ACC112 (cell line): Measurements from ENCODE around the gene PIK3R1.
A peak's percentile ranks its signal among the peaks of the same experiment; 100 is the strongest.

ENCODE experiments used
- H2AFZ ChIP-seq: fragments of 200-600 bp; sonication (generic); one replicate; pipeline ENCODE4 v1.6.0; 2017; ENCODE audit warnings: antibody characterized with exemption, low read length; ENCODE audit not compliant: unreplicated experiment
- H3K27ac ChIP-seq: fragments of 200-600 bp; sonication (generic); 2 replicates; pipeline ENCODE4 v1.5.1; 2014; ENCODE audit warnings: low read depth, mild to moderate bottlenecking, antibody characterized with exemption, low read length, moderate library complexity
- H3K27me3 ChIP-seq: fragments of 200-600 bp; sonication (generic); 2 replicates; pipeline ENCODE4 v1.6.1; 2014; ENCODE audit warnings: mild to moderate bottlenecking, antibody characterized with exemption, low read length, moderate library complexity, mixed read lengths; ENCODE audit not compliant: insufficient read depth
- H3K36me3 ChIP-seq: fragments of 200-600 bp; sonication (generic); 2 replicates; pipeline ENCODE4 v1.6.1; 2016; ENCODE audit warnings: mild to moderate bottlenecking, antibody characterized with exemption, low read length, moderate library complexity, mixed read lengths; ENCODE audit not compliant: insufficient read depth
- H3K4me1 ChIP-seq: fragments of 200-600 bp; sonication (generic); one replicate; pipeline ENCODE4 v1.6.1; 2016; ENCODE audit warnings: low read length, mixed read lengths; ENCODE audit not compliant: insufficient read depth, unreplicated experiment, control insufficient read depth
- H3K4me3 ChIP-seq: fragments of 200-600 bp; sonication (generic); 2 replicates; pipeline ENCODE4 v1.5.1; 2014; ENCODE audit warnings: mild to moderate bottlenecking, low read depth, low read length
- H3K79me2 ChIP-seq: fragments of 200-600 bp; sonication (generic); one replicate; pipeline ENCODE4 v1.6.0; 2016; ENCODE audit warnings: low read length; ENCODE audit not compliant: control insufficient read depth, unreplicated experiment, insufficient read depth

PIK3R1 gene

DNA sequence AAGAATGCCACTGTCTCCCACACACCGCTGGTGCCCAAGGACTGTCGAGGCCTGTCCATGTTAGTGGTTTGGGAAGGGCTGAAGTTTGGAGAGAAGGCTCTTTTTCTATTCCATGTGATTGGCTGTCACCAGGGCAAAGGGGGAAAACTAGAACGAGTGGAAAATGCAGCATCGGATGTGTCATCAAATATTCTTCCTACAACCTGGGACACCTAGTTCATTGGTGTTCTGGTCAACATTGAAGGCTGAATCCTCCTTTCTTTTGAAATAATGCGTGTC is 53.2 kb downstream of the PIK3R1 start:
- Histone ChIP-seq H2AFZ (no peak overlapping the region), H3K4me3 (peak overlapping the region; percentile 53), H3K36me3 (no peaks in the 10 kb centered on the region), H3K4me1 (peaks cover 52% of the 10 kb centered on the region), H3K79me2 (peaks cover 56% of the 10 kb centered on the region), H3K27me3 (no peaks in the 10 kb centered on the region), H3K27ac (0 out of 2 replicates have a peak overlapping the region, but pooled peaks have one; percentile 1)

DNA sequence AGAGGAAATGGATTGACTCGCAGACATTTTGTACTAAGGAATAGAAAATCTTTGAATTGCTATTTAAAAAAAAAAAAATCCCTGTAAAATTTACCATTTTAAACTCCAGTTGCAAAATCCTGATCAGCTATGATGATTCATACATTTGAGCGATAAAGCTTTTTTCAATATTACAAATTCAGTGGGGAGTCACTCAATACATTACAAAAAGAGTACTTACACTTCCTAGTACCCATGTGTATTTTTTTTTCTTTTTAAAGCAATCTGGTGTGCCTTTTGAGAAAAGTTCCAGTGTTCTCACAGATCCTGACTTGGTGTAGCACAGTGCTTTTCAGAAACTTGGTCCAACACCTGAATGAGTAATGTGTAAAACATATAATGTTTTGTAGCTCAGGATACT is 54.3 kb downstream of the PIK3R1 start:
- no peak overlapping the region for H3K4me3 ChIP-seq
- peaks cover 51% of the 10 kb centered on the region for H3K79me2 ChIP-seq
- no peak overlapping the region for H3K27ac ChIP-seq
- peaks cover 7% of the 10 kb centered on the region for H3K36me3 ChIP-seq
- H3K27me3 ChIP-seq = no peaks in the 10 kb centered on the region
- H3K4me1 ChIP-seq = peaks cover 49% of the 10 kb centered on the region
- H2AFZ ChIP-seq = no peak overlapping the region

DNA sequence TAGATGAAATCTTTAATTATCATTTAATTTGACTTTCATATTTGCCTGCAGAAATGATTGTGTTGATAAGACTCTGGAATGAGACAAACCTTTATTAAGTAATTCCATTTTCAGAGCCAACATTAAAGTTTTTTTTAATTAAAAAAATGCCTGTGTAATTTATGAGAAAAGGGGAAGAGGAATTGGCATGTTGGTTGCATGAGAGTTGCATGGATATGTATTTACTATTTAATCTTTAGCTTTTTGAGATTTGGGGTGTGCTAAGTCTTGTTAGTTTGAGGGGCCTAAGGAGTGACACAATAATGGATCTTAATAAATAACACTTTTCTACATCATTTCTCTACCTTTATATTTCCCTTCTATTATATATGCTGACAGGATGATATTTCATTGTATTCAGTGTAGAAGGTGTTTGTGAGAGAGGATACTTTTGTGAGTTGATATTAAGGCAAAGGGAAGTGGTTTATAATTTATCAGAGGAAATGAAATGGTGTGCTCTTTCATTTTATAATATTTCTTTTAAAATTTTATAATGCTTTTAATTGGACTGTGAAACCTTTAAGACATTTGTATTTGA is 54.9 kb downstream of the PIK3R1 start:
- H2AFZ ChIP-seq = no peak overlapping the region
- H3K36me3 ChIP-seq = peaks cover 7% of the 10 kb centered on the region
- no peak overlapping the region for H3K4me3 ChIP-seq
- peaks cover 44% of the 10 kb centered on the region for H3K79me2 ChIP-seq
- no peaks in the 10 kb centered on the region for H3K27me3 ChIP-seq
- H3K27ac ChIP-seq = no peak overlapping the region
- peaks cover 42% of the 10 kb centered on the region for H3K4me1 ChIP-seq

DNA sequence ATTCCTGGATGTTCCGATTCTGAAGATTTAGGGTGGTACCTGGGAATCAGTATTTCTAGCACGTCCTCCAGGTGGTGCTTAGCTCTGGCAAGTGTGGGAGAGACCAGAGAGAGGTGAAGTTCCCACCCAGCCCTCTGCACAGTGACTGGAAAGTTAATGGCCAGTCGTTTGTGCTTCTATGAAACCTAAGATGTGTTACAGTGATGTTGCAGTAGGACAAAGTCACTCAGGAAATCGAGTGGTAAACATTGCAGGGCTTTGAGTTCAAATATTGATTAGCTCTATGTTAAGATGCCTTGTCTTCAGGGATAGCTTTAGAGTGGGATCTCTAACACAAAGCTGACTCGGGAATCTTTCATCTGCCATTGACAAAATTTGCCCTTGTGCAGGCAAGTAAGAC is 55.6 kb downstream of the PIK3R1 start:
- peaks cover 7% of the 10 kb centered on the region for H3K36me3 ChIP-seq
- no peak overlapping the region for H3K4me3 ChIP-seq
- H3K27ac ChIP-seq = no peak overlapping the region
- no peak overlapping the region for H2AFZ ChIP-seq
- no peaks in the 10 kb centered on the region for H3K27me3 ChIP-seq
- H3K79me2 ChIP-seq = peaks cover 41% of the 10 kb centered on the region
- H3K4me1 ChIP-seq = peaks cover 36% of the 10 kb centered on the region

DNA sequence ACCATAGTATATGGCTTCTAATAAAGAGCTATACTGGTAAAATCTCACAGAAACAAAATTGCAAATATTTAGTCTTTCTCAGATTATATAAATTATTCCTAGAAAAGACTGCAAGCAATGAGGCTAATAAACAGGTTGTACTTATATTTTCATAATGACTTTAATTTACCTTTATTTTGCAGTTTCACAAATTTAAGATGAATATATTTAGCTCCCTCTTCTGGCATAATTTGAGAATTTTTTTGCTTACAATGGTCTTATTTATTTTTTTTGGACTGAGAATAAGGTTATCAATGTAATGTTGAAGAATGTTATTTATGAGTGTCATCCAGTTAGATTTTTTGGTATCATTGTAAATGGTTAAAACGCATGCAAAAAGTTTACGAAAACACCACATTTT is 56.7 kb downstream of the PIK3R1 start:
- Histone ChIP-seq H3K36me3 (peaks cover 10% of the 10 kb centered on the region), H3K4me1 (peaks cover 24% of the 10 kb centered on the region), H3K79me2 (peaks cover 29% of the 10 kb centered on the region), H3K4me3 (no peak overlapping the region), H2AFZ (no peak overlapping the region), H3K27me3 (no peaks in the 10 kb centered on the region), H3K27ac (no peak overlapping the region)

DNA sequence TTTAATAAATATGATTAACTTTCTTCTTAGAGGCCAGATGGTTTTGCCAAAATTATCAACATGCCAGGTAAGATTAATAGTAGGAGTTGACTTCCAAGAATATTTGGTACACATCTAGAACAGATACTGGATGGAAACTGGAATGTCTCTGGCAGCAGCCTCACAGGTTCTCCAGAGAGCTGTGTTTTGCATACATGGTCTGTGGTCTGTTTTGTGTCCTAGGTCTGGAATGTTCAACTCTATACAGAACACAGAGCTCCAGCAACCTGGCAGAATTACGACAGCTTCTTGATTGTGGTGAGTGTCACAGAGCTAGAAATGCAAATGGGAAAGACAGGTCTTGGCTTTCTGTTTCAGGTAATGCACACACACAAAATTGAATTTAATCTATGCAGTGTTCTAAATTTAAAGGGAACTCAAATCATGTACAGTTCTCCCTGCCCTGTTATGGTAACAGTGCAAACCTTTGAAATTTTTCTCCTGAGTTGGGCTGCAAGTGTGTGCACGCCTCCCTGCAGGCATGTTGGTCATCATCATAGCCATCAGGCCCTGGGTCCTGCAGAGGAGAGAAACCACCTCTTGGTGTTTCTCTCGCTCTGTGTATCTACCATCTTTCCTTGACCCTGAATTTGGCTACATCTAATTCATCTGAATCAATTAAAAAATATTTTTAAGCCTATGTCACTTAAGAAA is 58.3 kb downstream of the PIK3R1 start:
- peaks cover 16% of the 10 kb centered on the region for H3K36me3 ChIP-seq
- H3K4me1 ChIP-seq = peaks cover 15% of the 10 kb centered on the region

DNA sequence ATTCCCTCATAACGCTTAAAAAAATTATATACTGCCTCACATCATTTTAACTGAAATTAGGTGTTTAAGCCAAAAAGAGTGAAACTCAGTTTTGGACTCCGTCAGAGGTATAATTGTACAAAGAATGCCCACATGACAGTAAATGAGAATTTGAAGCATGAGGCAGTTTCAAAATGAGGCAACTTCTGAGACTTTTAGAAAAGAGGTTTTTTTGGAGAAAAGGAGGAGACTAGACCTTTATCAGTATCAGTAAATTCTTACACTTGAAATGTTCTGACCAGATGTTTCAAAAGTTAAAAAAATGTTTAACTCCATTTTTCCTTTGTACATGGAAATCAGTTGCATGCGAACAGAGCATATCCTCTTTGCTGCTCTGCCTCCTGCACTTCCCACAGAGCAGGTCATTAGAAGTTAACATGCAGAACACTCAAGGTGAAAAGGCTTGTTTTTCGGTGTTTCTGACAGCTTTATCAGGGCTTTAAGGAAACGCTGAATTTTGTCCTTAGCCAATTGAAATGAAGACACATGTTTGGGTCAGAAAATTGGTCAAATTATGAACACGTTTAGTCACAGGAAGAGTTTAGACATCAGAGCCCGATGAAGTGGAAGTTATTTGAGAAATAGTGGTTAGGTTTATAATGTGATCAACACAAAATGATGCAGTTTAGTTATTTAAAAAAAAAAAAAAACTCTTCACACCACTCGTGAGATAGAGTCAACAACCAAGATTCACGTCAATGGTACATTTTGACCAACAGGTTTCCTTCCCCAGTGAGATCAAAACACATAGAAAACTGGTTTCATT is 59.5 kb downstream of the PIK3R1 start:
- H3K27me3 ChIP-seq = no peaks in the 10 kb centered on the region
- no peak overlapping the region for H3K27ac ChIP-seq
- peaks cover 4% of the 10 kb centered on the region for H3K4me1 ChIP-seq
- H2AFZ ChIP-seq = no peak overlapping the region
- H3K79me2 ChIP-seq = peaks cover 10% of the 10 kb centered on the region
- H3K4me3 ChIP-seq = no peak overlapping the region
- peaks cover 21% of the 10 kb centered on the region for H3K36me3 ChIP-seq

More for the DNA sequence above, 58.3 kb downstream of the PIK3R1 start:
- H3K79me2 ChIP-seq = peaks cover 18% of the 10 kb centered on the region
- no peaks in the 10 kb centered on the region for H3K27me3 ChIP-seq
- no peak overlapping the region for H3K27ac ChIP-seq
- H3K4me3 ChIP-seq = no peak overlapping the region
- no peak overlapping the region for H2AFZ ChIP-seq

DNA sequence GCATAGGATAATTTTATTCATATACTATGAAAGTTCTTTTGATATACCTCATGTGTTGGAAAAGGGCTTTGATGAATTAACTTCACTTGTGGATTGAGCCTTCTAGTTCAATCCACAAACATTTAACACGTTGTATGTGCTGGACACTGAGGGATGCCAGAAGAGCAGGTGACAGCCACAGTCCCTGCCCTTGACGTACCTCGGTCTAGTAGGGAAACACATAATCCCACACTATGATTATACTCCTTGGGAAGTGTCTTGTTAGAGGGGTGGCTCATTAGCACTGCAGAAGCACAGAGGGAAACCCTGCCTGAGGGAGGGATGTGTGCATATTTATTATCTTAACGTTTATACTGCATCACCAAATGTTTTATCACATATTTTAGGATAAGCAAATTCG is 61.2 kb downstream of the PIK3R1 start:
- Histone ChIP-seq H3K36me3 (peaks cover 31% of the 10 kb centered on the region), H3K4me1 (no peaks in the 10 kb centered on the region), H3K27me3 (no peaks in the 10 kb centered on the region), H2AFZ (no peak overlapping the region), H3K27ac (no peak overlapping the region), H3K79me2 (peaks cover 3% of the 10 kb centered on the region), H3K4me3 (no peak overlapping the region)

DNA sequence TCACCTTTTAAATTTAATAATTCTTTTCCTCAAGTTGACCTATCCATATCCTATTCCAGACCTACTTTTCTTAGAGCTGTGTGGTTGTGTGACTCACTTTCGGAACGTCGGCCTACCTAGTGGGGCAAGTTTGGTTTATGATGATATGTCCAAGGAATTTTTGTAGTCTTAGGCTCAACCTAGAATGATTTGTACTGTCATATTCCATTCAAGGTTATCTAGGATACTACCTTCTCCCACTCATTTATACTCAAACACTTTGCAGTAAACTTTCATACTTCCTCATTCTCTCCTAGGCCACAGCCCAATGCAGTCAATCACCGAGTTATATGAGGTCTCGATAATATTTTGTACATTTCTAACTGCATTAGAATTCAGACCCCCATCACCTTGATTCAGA is 61.9 kb downstream of the PIK3R1 start:
- Histone ChIP-seq H2AFZ (no peak overlapping the region), H3K36me3 (peaks cover 36% of the 10 kb centered on the region), H3K79me2 (no peaks in the 10 kb centered on the region), H3K4me3 (no peak overlapping the region), H3K27me3 (no peaks in the 10 kb centered on the region), H3K27ac (no peak overlapping the region), H3K4me1 (no peaks in the 10 kb centered on the region)

DNA sequence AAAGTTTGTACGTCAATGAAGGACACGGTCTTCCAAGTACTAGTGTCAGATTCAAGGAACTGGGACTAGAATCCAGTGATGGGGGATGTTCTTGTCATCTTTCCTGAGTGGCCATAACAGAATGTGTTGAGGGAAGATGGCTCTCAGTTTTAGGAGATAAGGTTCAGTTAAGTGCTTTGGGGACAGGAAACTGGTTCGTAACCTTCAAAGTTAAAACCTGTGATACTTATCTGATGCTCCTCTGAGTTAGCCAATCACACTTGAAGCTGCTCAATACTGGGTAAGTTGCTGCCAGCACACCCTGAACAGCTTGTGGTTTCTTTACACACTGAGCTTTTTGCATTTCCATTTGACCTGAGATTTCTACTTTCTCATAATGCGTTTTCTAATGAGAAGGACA is 64.4 kb downstream of the PIK3R1 start:
- no peak overlapping the region for H2AFZ ChIP-seq
- H3K36me3 ChIP-seq = peaks cover 29% of the 10 kb centered on the region
- no peaks in the 10 kb centered on the region for H3K79me2 ChIP-seq
- H3K4me1 ChIP-seq = no peaks in the 10 kb centered on the region
- no peak overlapping the region for H3K4me3 ChIP-seq
- no peak overlapping the region for H3K27ac ChIP-seq
- no peaks in the 10 kb centered on the region for H3K27me3 ChIP-seq

DNA sequence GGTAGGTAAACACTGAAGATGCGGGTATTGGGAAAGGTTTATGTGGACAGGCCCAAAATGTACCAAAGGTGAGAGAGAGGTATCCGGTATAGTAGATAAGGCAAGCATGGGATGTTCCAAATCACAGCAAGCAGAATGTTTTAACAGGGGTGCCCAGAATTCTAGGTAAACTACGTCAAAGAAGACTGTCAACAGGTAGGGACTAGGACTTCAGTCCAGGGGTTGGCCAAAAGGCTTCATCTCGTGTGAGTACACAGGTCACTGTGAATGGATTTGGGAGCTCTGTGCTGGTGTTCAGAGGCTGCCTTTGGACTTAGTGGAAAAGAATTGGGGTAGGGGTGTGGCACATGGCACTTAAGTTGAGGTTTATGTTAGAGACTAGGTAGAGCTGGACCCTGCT is 66.4 kb downstream of the PIK3R1 start:
- Histone ChIP-seq H3K4me3 (no peak overlapping the region), H2AFZ (no peak overlapping the region), H3K27ac (no peak overlapping the region), H3K36me3 (peaks cover 29% of the 10 kb centered on the region), H3K4me1 (peaks cover 8% of the 10 kb centered on the region), H3K27me3 (no peaks in the 10 kb centered on the region), H3K79me2 (no peaks in the 10 kb centered on the region)
